SK-N-MC (cell line): ENCODE measurements around the gene SEPTIN5.

Experiments used
- DNase-seq: peaks from one replicate; pipeline ENCODE4 v3.0.0-alpha.2; 2011; ENCODE audit warnings: low read depth, low spot score
- H3K27ac ChIP-seq: fragments of 200-600 bp; sonication (generic); 2 replicates; pipeline ENCODE4 v1.5.1; 2016; ENCODE audit warnings: mixed run types
- H3K36me3 ChIP-seq: fragments of 200-600 bp; sonication (generic); 2 replicates; pipeline ENCODE4 v1.6.1; 2017; ENCODE audit warnings: antibody characterized with exemption, low read length, mixed read lengths; ENCODE audit not compliant: insufficient read depth
- H3K4me3 ChIP-seq: fragments of 200-600 bp; sonication (generic); 2 replicates; pipeline ENCODE4 v1.5.1; 2016
- H3K9ac ChIP-seq: fragments of 200-600 bp; sonication (generic); 2 replicates; pipeline ENCODE4 v1.8.0; 2017; ENCODE audit warnings: mixed run types, mixed read lengths; ENCODE audit not compliant: insufficient read length
- H3K9me3 ChIP-seq: fragments of 200-600 bp; sonication (generic); 2 replicates; pipeline ENCODE4 v1.6.1; 2017; ENCODE audit warnings: low read depth, mild to moderate bottlenecking, antibody characterized with exemption, low read length, moderate library complexity, mixed read lengths
- EZH2 ChIP-seq: fragments of 200-600 bp; sonication (generic); IDR thresholded peaks from one replicate; pipeline ENCODE4 v1.6.1; 2017; ENCODE audit warnings: antibody characterized with exemption
- FOXP2 ChIP-seq: optimal IDR thresholded peaks from 2 replicates; pipeline ENCODE3; 2011; ENCODE audit warnings: mild to moderate bottlenecking, moderate library complexity; ENCODE audit not compliant: insufficient read depth; ENCODE audit errors: extremely low read length, control extremely low read depth
- POLR2AphosphoS5 ChIP-seq: IDR thresholded peaks from 2 replicates; pipeline ENCODE4 v1.6.1; 2012; ENCODE audit warnings: mild to moderate bottlenecking, low read depth, low read length, borderline replicate concordance

SEPTIN5 gene

DNA sequence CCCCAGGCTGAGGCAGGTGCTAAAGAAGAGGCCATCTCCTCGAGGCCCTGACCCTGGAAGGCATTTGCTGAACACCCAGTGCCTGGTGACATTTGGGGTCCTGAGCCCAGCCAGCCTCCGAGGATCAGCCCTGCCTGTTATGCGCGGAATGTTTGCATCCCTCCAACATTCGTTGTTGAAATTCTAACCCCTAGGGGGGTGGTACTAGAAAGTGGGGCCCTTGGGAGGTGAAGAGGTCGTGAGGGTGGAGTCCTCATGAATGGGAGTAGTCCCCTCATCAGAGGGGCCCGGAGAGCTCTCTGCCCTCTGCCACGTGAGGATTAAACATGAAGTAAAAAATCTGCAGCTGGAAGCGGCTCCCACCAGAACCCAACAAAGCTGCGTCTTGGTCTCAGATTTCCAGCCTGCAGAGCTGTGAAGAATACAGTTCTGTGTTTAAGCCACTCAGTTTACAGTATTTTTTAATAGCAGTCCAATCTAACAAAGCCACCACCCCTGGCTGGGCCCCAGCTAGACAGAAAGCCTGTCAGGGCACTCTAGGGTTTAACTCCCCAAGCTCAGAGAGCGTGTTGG, 35.3 kb upstream of the SEPTIN5 start:
- TF ChIP-seq EZH2 (no peak), POLR2AphosphoS5 (no peak), FOXP2 (no peak)
- Histone ChIP-seq H3K9ac (no peak overlapping the region), H3K27ac (no peak overlapping the region), H3K4me3 (no peak overlapping the region), H3K9me3 (peaks cover 7% of the 10 kb centered on the region; the same call in 1 of the 2 replicates), H3K36me3 (no peaks in the 10 kb centered on the region)
- no peak for DNase-seq

DNA sequence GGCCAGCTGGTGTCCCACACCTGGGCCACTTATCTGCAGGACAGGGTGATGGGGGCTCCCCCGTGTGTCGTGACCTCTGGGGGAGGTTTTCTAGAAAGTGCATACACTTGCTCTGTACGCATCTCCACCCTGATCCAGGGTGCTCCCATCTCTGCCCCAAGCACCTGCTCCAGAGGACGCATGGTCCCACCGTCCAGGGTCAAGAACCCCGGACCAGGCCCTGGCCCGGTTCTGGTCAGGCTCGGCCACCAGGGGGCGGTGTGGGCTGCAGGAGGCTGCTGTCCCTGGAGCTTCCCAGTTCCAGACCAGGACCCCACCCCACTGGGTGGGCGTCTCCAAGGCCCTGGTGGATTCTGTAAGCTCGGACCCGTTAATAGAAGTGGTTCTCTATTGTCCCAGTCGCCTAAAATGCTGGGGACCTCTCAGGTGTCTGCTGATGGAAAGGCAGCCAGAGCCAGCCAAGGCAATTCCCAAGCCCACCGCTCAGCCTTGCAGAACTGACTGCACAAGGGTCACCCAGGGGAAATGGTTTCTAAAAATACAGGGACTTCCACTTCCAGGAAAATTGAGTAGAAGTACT, 34.7 kb upstream of the SEPTIN5 start:
- Histone ChIP-seq H3K4me3 (no peak overlapping the region), H3K27ac (no peak overlapping the region), H3K9me3 (peaks cover 7% of the 10 kb centered on the region; the same call in 1 of the 2 replicates), H3K9ac (no peak overlapping the region), H3K36me3 (no peaks in the 10 kb centered on the region)
- no peak for TF ChIP-seq EZH2
- TF ChIP-seq FOXP2, result no peak
- no peak for TF ChIP-seq POLR2AphosphoS5
- no peak for DNase-seq

DNA sequence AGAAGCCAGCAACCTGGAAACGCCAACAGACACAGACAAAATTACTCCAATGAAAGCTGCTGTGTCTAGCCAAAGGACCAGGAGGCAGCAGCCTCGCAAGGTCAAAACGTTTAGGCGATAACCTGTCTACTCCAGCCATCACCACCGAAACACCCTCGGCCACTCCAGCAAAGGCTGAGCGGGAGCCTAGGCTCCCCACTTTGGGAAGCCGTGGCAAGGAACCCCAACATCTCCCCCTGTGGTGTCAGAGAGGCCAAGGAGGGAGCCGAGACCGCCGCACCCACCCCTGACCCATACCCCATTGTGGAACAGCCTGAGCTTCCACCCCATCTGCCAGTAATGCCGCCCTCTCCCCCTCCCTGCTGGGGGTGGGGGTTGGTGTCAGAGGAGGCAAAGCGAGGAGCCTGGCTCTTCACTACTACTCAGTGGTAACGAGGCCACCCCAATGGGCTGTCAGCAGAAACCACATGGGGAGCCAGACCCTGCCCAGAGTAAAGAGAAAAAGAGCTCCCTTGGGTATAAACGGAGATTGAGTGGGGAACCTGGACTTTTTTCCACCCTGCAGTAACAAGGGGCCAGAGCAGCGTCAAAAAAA, 33.9 kb upstream of the SEPTIN5 start:
- Histone ChIP-seq H3K36me3 (no peaks in the 10 kb centered on the region), H3K4me3 (no peak overlapping the region), H3K27ac (no peak overlapping the region), H3K9me3 (peaks cover 7% of the 10 kb centered on the region; the same call in 1 of the 2 replicates), H3K9ac (no peak overlapping the region)
- TF ChIP-seq FOXP2 (no peak), EZH2 (no peak), POLR2AphosphoS5 (no peak)
- no peak for DNase-seq

DNA sequence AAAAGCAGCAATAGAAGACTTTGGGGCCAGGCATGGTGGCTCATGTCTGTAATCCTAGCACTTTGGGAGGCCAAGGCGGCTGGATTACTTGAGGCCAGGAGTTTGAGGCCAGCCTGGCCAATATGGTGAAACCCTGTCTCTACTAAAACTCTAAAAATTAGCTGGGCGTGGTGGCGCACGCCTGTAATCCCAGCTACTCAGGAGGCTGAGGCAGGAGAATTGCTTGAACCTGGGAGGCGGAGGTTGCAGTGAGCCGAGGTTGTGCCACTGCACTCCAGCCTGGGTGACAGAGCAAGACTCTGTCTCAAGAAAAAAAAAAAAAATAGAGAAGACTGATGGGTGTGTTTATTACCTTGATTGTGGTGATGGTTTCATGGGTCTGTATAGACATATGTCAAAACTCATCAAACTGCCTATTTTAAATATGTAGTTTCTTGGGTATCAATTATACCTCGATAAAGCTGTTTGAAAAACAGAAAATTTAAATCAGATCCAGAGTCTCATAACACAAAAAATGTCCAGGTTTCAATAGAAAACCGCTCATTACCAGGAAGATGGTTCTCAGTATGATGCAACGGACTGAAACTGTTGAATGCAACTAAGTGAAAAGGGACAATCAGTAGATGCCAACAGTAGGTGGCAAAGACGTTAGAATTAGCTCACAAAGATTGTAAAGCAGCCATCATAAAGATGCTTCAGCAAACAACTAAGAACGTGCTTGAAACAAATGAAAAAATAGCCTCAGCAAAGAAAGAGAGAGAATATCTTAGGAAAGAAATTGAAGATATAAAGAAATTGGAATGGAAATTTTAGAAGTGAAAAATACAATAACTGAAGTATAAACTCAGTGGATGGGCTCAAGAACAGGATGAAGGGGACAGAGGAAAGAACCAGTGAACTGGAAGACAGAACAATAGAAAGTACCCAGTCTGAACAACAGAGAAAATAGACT, 33.1 kb upstream of the SEPTIN5 start:
- no peak for DNase-seq
- TF ChIP-seq EZH2, result no peak
- no peak for TF ChIP-seq POLR2AphosphoS5
- TF ChIP-seq FOXP2, result no peak

DNA sequence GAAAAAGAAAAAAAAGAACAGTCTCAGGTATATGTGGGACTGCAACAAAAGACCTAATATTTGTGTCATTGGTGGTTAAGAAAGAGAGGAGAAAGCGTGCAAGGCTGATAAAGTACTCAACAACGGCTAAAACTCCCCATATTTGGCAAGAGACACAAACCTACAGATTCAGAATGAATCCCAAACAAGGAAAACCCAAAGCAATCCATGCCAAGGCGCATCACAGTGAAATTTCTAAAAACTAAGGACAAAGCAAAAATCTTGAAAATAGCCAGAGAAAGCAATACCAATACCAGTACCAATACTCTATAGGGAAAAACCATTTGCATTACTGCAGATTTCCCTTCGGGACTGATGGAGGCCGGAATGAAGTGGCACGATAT, 32.4 kb upstream of the SEPTIN5 start:
- peaks cover 7% of the 10 kb centered on the region; the same call in 1 of the 2 replicates for H3K9me3 ChIP-seq
- no peak overlapping the region for H3K9ac ChIP-seq
- no peak overlapping the region for H3K4me3 ChIP-seq
- no peak for DNase-seq
- H3K36me3 ChIP-seq, result no peaks in the 10 kb centered on the region
- TF ChIP-seq EZH2 (no peak), POLR2AphosphoS5 (no peak), FOXP2 (no peak)
- H3K27ac ChIP-seq, result no peak overlapping the region

More for the DNA sequence above, 33.1 kb upstream of the SEPTIN5 start:
- Histone ChIP-seq H3K36me3 (no peaks in the 10 kb centered on the region), H3K27ac (no peak overlapping the region), H3K4me3 (no peak overlapping the region), H3K9me3 (peaks cover 7% of the 10 kb centered on the region; the same call in 1 of the 2 replicates), H3K9ac (no peak overlapping the region)

DNA sequence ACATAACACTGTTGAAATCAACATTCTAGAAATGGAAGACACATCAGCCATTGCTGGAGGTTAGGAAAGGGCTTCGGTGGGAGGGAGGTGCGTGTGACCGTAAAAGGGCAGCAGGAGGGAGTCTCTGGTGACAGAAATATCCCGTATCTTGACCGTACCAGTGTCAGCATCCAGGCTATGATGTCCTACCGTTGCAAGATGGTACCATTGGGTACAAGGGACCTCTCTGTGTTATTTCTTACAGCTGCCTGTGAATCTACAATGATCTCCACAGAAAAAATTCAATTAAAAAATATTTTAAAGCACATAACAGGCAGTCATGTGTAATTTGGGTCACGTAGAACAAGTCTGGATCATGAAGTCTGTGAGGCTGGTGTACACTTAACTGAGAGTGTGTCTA, 27.4 kb upstream of the SEPTIN5 start:
- Histone ChIP-seq H3K4me3 (no peak overlapping the region), H3K9me3 (peaks cover 2% of the 10 kb centered on the region; the same call in 1 of the 2 replicates), H3K36me3 (no peaks in the 10 kb centered on the region), H3K9ac (no peak overlapping the region), H3K27ac (no peak overlapping the region)
- no peak for TF ChIP-seq FOXP2
- no peak for TF ChIP-seq EZH2
- no peak for TF ChIP-seq POLR2AphosphoS5
- no peak for DNase-seq

DNA sequence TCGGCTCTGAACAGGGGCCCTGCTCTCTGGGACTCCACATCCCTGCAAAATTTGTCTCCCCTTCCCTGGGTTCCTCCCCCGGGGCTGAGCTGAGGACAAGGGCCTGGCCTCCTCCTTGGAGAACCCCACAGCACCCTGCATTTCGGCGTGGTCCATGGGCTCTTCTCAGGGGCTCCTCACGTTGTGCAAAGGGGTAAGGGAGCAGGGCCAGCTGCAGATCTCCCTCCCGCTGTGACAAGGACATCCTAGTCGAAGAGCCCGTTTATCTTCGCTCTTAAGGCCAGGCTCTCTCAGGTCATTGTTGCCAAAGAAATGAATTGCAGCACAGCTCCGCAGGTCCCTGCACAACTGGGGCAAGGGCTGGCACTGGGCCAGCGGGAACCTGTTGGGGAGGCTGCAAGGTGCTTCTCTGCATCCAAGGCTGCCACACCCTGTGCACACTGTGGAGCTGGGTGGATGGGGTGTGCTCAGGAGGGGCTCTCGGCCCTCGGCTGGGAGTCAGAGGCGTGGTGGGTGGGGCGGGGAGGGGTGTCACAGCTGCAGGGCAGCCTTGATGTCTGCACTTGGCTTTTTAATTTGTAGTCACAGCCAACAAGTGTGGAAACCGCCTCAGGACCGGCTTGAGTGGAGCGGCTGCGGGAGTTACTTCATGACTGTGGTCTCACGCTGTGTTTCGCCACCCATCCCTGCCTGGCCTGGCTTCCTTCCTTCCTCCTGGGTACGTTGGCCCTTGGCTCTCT, 26.6 kb upstream of the SEPTIN5 start:
- Histone ChIP-seq H3K27ac (no peak overlapping the region), H3K36me3 (no peaks in the 10 kb centered on the region), H3K9ac (no peak overlapping the region), H3K9me3 (no peaks in the 10 kb centered on the region), H3K4me3 (no peak overlapping the region)
- TF ChIP-seq POLR2AphosphoS5 (no peak), FOXP2 (no peak), EZH2 (no peak)
- DNase-seq, result no peak
